HTERT RPE-1 (cell line): ENCODE measurements around the gene RIC3.
"Not testable (repeated sequence)": the region's sequence is repeated elsewhere in the genome, so short reads cannot be mapped to it uniquely, and the experiment has no call there.

Experiments used
- in situ Hi-C: fragments of 300-500 bp; cut with MboI; formaldehyde crosslinking; loops from 4 replicates; pipeline ENCODE4 v1.14.3; 2020; ENCODE audit warnings: low sequenced_read_pairs

Gene RIC3

DNA sequence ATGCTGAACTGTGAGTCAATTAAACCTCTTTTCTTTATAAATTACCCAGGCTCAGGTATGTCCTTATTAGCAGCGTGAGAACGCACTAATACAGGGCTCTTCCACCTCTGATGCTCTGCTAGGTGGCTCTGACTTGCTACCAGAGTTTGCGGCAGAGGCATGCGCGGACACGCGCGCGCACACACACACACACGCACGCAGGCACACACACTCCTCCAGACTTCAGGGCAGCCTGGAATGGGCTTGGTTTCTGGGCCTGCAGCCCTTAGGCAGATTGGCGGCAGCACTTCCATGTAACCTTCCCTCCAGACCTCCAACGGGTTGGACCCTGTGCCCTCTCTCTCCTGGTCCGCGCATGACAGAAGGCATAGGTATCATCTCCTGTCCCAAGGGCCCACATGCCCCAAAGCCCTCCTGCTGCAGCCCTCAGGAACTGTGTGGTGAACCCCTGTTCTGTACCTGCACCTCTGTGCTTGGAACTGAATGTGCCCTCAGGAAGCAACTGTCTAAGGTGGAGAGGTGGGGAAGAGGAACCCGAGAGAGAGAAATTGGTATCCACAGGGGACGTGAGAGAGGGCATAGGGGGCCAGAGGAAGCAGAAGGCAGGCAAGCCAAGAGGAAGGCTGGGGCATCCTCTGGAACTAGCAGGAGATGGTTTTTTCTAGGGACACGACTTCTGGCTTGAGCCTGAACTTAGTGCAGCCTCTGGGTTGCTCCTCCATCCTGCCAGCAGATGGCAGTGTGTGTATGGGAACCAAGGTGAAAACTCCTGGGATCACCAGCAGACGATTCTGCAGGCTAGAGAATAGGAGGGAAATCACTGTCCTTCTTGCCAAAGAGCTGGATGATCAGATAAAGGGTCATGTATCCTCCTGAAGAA is 23.4 kb upstream of the RIC3 start:
- in situ Hi-C loops, result no loop called here

DNA sequence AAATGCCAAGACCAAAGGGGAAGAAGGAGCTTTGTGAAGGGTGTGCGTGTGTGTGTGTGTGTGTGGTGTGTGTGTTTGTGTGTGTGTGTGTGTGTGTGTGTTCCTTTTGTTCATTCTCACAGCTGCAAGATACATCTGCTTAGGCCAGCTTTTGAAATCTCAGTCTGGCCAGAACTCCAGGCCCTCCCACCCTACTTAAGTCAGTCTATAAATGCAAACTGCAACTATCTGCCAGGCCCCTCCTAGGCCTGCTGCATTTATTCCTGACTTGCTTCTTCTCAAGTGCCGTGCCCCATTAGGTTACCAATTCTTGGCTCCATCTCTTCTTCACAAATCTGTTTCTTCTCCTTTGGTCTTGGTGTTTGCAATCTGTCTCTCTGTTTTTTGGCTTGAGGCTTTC is 21.6 kb upstream of the RIC3 start:
- in situ Hi-C loops, result no loop called here

- in situ Hi-C loops, result no loop called here
Observed at GRCh38 chr11:8186429-8186828, 17.6 kb upstream of the RIC3 start.

GRCh38 chr11:8183111-8183510 is 14.3 kb upstream of the RIC3 start:
- in situ Hi-C loops, result no loop called here

- in situ Hi-C loops, result no loop called here
Observed at GRCh38 chr11:8180469-8180868, 11.6 kb upstream of the RIC3 start.

DNA sequence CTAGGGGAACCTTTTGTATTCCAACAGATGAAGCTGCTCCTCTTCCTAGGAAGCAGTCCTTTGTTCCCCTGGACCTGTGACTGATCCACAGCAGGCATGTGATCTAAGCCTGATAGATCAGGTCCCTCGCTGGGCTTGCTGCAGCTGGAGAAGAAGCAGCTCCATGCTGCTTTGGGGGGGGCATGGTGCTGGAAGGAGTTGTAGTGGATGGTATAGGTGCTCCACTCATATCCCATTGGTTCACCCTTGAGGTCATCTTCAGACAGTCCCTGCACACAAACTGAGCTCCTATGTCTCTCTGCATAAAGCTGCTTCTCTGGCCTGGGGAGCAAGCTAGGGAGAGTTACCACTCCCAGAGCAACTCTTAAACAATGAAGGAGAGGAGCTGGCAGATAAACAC is 9.5 kb upstream of the RIC3 start:
- in situ Hi-C loops, result no loop called here

DNA sequence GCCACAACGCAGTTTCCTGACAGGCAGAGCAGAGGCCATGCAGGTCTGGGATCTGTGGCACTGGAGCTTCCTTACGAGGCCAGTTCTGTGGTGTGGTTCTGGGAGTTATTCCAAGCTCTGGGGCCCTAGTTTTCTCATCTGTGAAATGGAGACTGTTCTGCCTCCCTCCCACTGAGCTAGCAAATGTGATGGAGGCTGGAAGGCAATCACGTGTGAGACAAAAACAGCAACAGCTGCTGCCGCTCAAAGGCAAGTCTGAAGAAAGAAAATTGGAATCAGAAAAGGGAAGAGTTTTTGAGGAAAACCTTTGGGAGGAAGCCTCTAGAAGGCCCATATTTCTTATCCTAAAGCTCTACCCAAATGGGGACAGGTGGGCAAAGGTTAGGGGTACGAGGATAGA is 8.3 kb upstream of the RIC3 start:
- in situ Hi-C loops, result no loop called here

GRCh38 chr11:8167796-8168195 is 1.0 kb downstream of the RIC3 start:
- in situ Hi-C loops, result no loop called here

GRCh38 chr11:8164746-8165145 is 4.1 kb downstream of the RIC3 start:
- in situ Hi-C loops, result no loop called here

- in situ Hi-C loops, result not testable (repeated sequence)
Observed at GRCh38 chr11:8161627-8162304, 7.1 kb downstream of the RIC3 start.

DNA sequence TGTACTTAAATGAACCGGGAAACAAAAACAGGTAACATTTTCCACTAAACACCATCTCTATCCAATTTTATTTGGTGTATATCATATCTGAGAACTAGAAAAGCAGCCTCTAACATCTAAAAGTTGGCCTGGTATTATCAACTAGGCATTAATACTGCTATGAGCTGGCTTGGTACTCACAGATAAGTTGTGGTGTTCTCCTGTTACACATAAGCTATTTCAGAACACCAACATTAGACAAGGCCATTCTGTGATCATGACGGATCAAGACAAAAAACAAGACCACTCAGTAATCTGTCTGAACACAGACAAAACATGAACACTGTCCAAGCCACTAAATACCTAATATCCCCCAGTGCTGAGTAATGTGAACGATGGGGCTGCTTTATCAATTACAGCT is 11.9 kb downstream of the RIC3 start:
- in situ Hi-C loops, result no loop called here

DNA sequence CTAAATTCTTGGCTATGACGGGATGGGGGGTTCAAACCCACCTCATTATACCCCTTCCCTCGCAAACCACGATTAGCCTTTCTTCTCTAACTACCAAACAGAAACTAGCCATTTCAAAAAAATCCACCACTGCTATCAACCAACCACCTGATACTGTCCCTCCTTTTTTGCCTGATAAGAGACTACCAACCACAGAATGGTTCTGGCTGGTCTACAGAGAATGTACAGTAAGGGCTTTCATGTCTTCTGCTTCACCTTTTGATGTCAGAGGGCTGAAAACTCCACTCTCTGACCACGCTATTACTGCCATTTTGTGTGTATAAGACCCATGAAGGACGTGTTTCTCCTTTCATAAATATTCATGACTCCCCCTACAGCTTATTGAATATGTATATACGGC is 19.1 kb downstream of the RIC3 start:
- in situ Hi-C loops, result no loop called here

- in situ Hi-C loops, result no loop called here
Observed at GRCh38 chr11:8138526-8138925, 30.3 kb downstream of the RIC3 start.

DNA sequence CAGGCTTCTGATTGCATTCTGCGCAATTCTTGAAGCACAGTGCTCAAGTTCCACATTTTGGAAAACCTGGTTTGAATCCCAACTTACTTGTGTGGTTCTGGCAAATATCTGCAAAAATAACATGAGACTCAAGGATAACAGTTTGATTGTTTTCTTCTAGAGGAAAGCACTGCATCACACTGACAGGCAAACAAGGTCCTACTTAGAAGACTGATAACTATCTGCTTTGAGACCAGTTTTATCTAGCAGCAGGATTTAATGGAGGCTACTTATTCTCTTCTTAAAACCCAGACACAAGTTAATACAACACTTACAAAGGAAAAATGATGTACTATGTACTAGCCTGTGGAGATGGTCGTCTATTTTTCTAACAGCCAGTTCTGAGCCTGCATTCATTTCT is 41.4 kb downstream of the RIC3 start:
- in situ Hi-C loops, result no loop called here

DNA sequence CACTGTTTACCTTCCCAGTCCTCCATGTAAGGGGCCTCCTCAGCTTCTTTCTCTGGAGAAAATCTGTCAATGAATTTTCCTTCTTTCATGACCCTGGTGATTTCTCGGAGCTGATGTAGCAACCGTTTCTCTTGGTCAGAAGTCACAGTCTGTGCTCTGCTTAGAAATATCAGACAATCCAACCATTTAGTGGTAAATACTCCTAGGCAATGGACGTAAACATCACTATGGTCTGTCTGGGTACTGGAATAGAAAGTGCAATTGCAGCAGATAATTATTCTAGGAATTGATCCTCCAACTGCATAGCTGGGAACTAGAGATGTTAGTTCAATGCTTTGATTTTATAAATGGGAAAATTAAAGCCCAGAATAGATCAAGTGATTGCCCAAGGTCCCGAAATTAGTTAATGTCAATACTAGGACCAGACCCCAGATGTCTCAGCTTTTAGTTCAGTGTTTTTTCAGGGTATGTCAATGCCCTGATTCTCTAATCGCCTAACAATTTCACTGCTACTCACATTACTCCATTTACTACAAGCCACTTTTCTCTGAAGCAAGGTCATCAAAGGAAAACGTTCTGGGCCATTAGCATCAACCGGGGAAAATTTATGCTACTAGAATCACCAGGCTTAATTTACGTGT is 42.1 kb downstream of the RIC3 start:
- in situ Hi-C loops, result no loop called here

- in situ Hi-C loops, result no loop called here
Observed at GRCh38 chr11:8122173-8122764, 46.6 kb downstream of the RIC3 start.

- in situ Hi-C loops, result no loop called here
Observed at GRCh38 chr11:8111636-8112035, 57.2 kb downstream of the RIC3 start.

DNA sequence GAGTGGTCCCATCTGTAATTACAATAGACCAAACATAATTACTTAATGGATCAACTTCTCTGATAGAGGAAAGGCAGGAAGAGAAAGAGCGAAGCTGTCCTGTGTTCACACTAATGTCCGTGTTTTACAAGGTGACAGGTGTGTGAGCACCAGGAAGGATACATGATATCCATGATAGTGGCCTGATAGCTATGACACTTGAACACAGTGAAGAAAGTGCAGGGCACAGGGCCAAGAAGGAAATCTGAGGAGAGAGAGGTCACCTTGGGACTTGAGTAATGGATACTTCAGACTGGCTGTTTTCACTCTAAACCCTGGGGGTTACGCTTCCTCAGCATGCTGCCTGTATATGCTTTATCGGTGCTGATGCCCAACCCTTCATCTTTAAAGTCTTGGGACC is 58.4 kb downstream of the RIC3 start:
- in situ Hi-C loops, result no loop called here

DNA sequence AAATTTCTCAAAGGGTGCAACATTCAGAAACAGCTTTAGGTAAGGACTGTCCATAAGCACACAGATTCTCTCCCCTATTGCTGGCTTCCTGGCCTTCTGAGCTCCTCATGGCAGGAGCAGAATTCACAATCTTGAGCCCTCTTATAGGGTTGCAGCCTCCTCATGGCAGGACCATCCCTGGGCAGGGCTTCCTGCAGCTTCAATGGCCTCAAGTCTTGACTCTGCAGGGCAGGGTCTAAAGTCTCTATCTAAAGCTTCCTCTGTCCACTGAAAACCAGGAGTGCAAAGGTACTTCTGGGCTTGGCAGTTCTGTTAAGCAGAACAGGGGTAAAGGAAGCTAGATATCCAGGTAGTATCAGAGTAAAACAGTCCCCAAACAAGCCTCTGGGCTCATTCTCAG is 59.1 kb downstream of the RIC3 start:
- in situ Hi-C loops, result no loop called here

DNA sequence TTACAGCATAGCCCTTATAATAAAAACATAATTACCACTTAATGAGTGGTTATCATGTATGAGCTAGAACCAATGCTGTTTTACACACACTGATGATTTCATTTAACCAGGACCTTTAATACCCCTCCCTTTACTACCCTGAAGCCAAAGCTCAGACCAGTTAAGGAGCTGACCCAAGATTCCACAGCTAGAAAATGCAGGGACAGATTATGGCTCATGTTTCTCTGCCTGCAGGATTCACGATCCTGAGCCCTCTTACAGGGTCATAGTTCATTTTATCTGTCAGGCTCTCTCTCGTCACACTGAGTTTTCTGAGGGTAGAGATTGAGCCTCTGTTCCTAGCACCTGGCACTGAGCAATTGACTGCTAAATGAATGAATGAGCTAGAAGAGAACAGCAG is 60.4 kb downstream of the RIC3 start:
- in situ Hi-C loops, result no loop called here

- in situ Hi-C loops, result no loop called here
Observed at GRCh38 chr11:8107642-8108041, 61.2 kb downstream of the RIC3 start.

GRCh38 chr11:8106679-8107078 is 62.1 kb downstream of the RIC3 start:
- in situ Hi-C loops, result no loop called here
